Renal pelvis (tissue), 4 donors: ENCODE results near the gene PTH1R. TPM values are rescaled to one million over a fixed set of nuclear protein-coding genes. Genes with fewer than 3 reads are reported as not detected.
A peak's percentile ranks its signal among the peaks of the same experiment; 100 is the strongest.
"Not testable (repeated sequence)": the region's sequence is repeated elsewhere in the genome, so short reads cannot be mapped to it uniquely, and the experiment has no call there.

ENCODE experiments used
- DNase-seq: peaks from one replicate; pipeline ENCODE4 v3.0.0-alpha.2; 2013
- polyA plus RNA-seq, 3 donors: library from polyadenylated mRNA; unstranded; fragments of 120-200 nt; gene quantifications; one replicate each; pipeline ENCODE4 v1.2.1, GENCODE V29; 2013; ENCODE audit not compliant: insufficient read length in 3 of 3

Gene PTH1R
- polyA plus RNA-seq, 3 donors, result 247 to 269 (median 251) TPM

GRCh38 chr3:46908986-46909534, 31.5 kb downstream of the PTH1R start:
- DNase-seq, result no peak

GRCh38 chr3:46909535-46910161, 32.1 kb downstream of the PTH1R start:
- peak; percentile 88 for DNase-seq

GRCh38 chr3:46910166-46910760, 32.7 kb downstream of the PTH1R start:
- no peak for DNase-seq

GRCh38 chr3:46910914-46911313, 33.4 kb downstream of the PTH1R start:
- DNase-seq, result not testable (repeated sequence)

GRCh38 chr3:46912986-46913385, 35.5 kb downstream of the PTH1R start:
- DNase-seq, result no peak

GRCh38 chr3:46913644-46914043, 36.1 kb downstream of the PTH1R start:
- DNase-seq, result no peak

GRCh38 chr3:46914849-46915248, 37.3 kb downstream of the PTH1R start:
- DNase-seq, result no peak

GRCh38 chr3:46915297-46915822, 37.8 kb downstream of the PTH1R start:
- no peak for DNase-seq

GRCh38 chr3:46916278-46916677, 38.8 kb downstream of the PTH1R start:
- DNase-seq, result no peak

GRCh38 chr3:46916799-46917198, 39.3 kb downstream of the PTH1R start:
- DNase-seq, result no peak

GRCh38 chr3:46917257-46917656, 39.7 kb downstream of the PTH1R start:
- DNase-seq, result no peak

- DNase-seq, result no peak
Measured at GRCh38 chr3:46918202-46918601, 40.7 kb downstream of the PTH1R start.

GRCh38 chr3:46918634-46919033, 41.1 kb downstream of the PTH1R start:
- DNase-seq, result no peak

- DNase-seq, result no peak
Measured at GRCh38 chr3:46921041-46921440, 43.5 kb downstream of the PTH1R start.

GRCh38 chr3:46921871-46922271, 44.4 kb downstream of the PTH1R start:
- DNase-seq, result no peak

GRCh38 chr3:46922426-46922825, 44.9 kb downstream of the PTH1R start:
- DNase-seq, result no peak

GRCh38 chr3:46922871-46923558, 45.5 kb downstream of the PTH1R start:
- DNase-seq, result no peak

GRCh38 chr3:46923559-46924350, 46.2 kb downstream of the PTH1R start:
- DNase-seq, result no peak

GRCh38 chr3:46924921-46925584, 47.5 kb downstream of the PTH1R start:
- no peak for DNase-seq

GRCh38 chr3:46925585-46925934, 48.0 kb downstream of the PTH1R start:
- no peak for DNase-seq

GRCh38 chr3:46926039-46926438, 48.5 kb downstream of the PTH1R start:
- DNase-seq, result no peak

GRCh38 chr3:46926447-46926846, 48.9 kb downstream of the PTH1R start:
- DNase-seq, result no peak
